Measurements from ENCODE around the gene XRN2. TPM values are rescaled to one million over a fixed set of nuclear protein-coding genes. Genes with fewer than 3 reads are reported as not detected.

The XRN2 gene
- polyA plus RNA-seq, 2 of the 4 experiments (the other 2 are of a cell fraction): 125 to 192 TPM

Small RNA genes lying within 50 kb of the gene (small RNA-seq; reads per million reads assigned to genes)
- 0 reads per million in 6 experiments for gene RN7SKP140

Other genes with a start within 250 kb of the XRN2 start
- not detected in 2 replicates for gene LINC00237, start 197.0 kb upstream of the XRN2 start, polyA plus RNA-seq (2011; rRNA removed)
- gene LINC00237, start 197.0 kb upstream of the XRN2 start, polyA plus RNA-seq (2017; fragmentation: RNase III; extraction: RNeasy Plus Mini Kit Qiagen cat#74134 plus additional on column Dnase treatment): not detected in 3 replicates
- 19.1 and 21.1 TPM in 2 replicates for gene KIZ, start 177.2 kb upstream of the XRN2 start, polyA plus RNA-seq (2011; rRNA removed)
- gene KIZ, start 177.2 kb upstream of the XRN2 start, polyA plus RNA-seq (2017; fragmentation: RNase III; extraction: RNeasy Plus Mini Kit Qiagen cat#74134 plus additional on column Dnase treatment): 6.3 to 7.1 TPM (median 6.9 TPM) in 3 replicates
- gene NKX2-4, start 94.2 kb downstream of the XRN2 start, polyA plus RNA-seq (2011; rRNA removed): not detected in 2 replicates
- gene NKX2-4, start 94.2 kb downstream of the XRN2 start, polyA plus RNA-seq (2017; fragmentation: RNase III; extraction: RNeasy Plus Mini Kit Qiagen cat#74134 plus additional on column Dnase treatment): not detected in 3 replicates
- not detected in 2 replicates for gene NKX2-2, start 210.7 kb downstream of the XRN2 start, polyA plus RNA-seq (2011; rRNA removed)
- gene NKX2-2, start 210.7 kb downstream of the XRN2 start, polyA plus RNA-seq (2017; fragmentation: RNase III; extraction: RNeasy Plus Mini Kit Qiagen cat#74134 plus additional on column Dnase treatment): not detected in 3 replicates

Measured in A549 (cell line).